Endothelial cell of umbilical vein (primary cell): Measurements from ENCODE around the gene RGS7BP. TPM values are rescaled to one million over a fixed set of nuclear protein-coding genes. Genes with fewer than 3 reads are reported as not detected.

Experiments used
- BruUV-seq: library from RNA; stranded (reverse); fragments of 400-500 nt; replicated peaks from 2 replicates; lab custom pipeline; 2021; lab: Mats Ljungman, UMichigan
- CTCF ChIA-PET: fragments of 300-600, 350-600 bp; sonication (Branson Sonifier 250); formaldehyde crosslinking; loops from one replicate; lab custom pipeline; 2021; ENCODE audit warnings: antibody characterized with exemption, inconsistent platforms; lab: Charles Lee
- POLR2A ChIA-PET: fragments of 300-600, 350-600 bp; sonication (Branson Sonifier 250); formaldehyde crosslinking; loops from one replicate; lab custom pipeline; 2021; ENCODE audit warnings: antibody characterized with exemption, inconsistent platforms; lab: Charles Lee
- DNase-seq: peaks from one replicate; pipeline ENCODE4 v3.0.0-alpha.2; 2011; ENCODE audit warnings: low read depth, low spot score
- FAIRE-seq: peaks from 2 replicates; lab custom pipeline; 2011; peaks lifted over from hg19 to GRCh38; lab: Jason Lieb, UNC
- H2AFZ ChIP-seq: 2 replicates; pipeline ENCODE4 v1.6.0; 2012; ENCODE audit warnings: low read depth, low read length, control low read depth, inconsistent platforms
- H3K27ac ChIP-seq: 2 replicates; pipeline ENCODE4 v1.5.1; 2011; ENCODE audit warnings: low read depth, mild to moderate bottlenecking, control low read depth, low read length, moderate library complexity; ENCODE audit not compliant: insufficient read depth
- H3K27me3 ChIP-seq, 2 experiments: 2 replicates each; pipeline versions ENCODE4 v1.6.0 to v1.6.1; 2011; ENCODE audit warnings: low read length in 2 of 2, mixed read lengths in 1 of 2; ENCODE audit not compliant: control insufficient read depth in 2 of 2, insufficient read depth in 2 of 2
- H3K36me3 ChIP-seq, 2 experiments: 2 replicates in 1 of 2; 3 replicates in 1 of 2; pipeline ENCODE4 v1.5.1; 2011; ENCODE audit warnings: low read length in 2 of 2, mild to moderate bottlenecking in 1 of 2, moderate library complexity in 1 of 2; ENCODE audit not compliant: control insufficient read depth in 2 of 2, insufficient read depth in 2 of 2; ENCODE audit errors: extremely low read depth in 1 of 2
- H3K4me1 ChIP-seq: 3 replicates; pipeline ENCODE4 v1.5.1; 2011; ENCODE audit warnings: mild to moderate bottlenecking, low read length; ENCODE audit not compliant: control insufficient read depth, insufficient read depth; ENCODE audit errors: extremely low read depth
- H3K4me2 ChIP-seq: 2 replicates; pipeline ENCODE4 v1.6.1; 2011; ENCODE audit warnings: low read length, control low read depth, mixed read lengths; ENCODE audit not compliant: insufficient read depth
- H3K4me3 ChIP-seq, 3 experiments: fragments of 200-600 bp in 1 of 3; sonication (generic), shearing (Covaris generic) in 1 of 3; replicated peaks in 1 of 3; 2 replicates each; pipeline ENCODE4 v1.5.1; 2011 to 2016; ENCODE audit warnings: control low read depth in 3 of 3, low read length in 3 of 3, mild to moderate bottlenecking in 2 of 3, inconsistent platforms in 1 of 3, low read depth in 1 of 3, moderate library complexity in 1 of 3; ENCODE audit not compliant: insufficient read depth in 1 of 3
- H3K79me2 ChIP-seq: 2 replicates; pipeline ENCODE4 v1.6.0; 2012; ENCODE audit warnings: low read length, inconsistent platforms; ENCODE audit not compliant: control insufficient read depth, insufficient read depth
- H3K9ac ChIP-seq: replicated peaks from 2 replicates; pipeline ENCODE3; 2011; ENCODE audit warnings: low read length, control low read depth; ENCODE audit not compliant: insufficient read depth; ENCODE audit errors: extremely low read depth
- H3K9me1 ChIP-seq: replicated peaks from 3 replicates; pipeline ENCODE4 v1.6.0; 2011; ENCODE audit warnings: mild to moderate bottlenecking, low read length; ENCODE audit not compliant: control insufficient read depth, insufficient read depth; ENCODE audit errors: extremely low read depth
- H3K9me3 ChIP-seq: replicated peaks from 2 replicates; pipeline ENCODE4 v1.5.1; 2012; ENCODE audit warnings: low read length, inconsistent platforms; ENCODE audit not compliant: control insufficient read depth, insufficient read depth
- H4K20me1 ChIP-seq: replicated peaks from 2 replicates; pipeline ENCODE3; 2011; ENCODE audit warnings: mild to moderate bottlenecking, low read length; ENCODE audit not compliant: control insufficient read depth, insufficient read depth; ENCODE audit errors: extremely low read depth
- EZH2 ChIP-seq: IDR thresholded peaks from 2 replicates; pipeline ENCODE4 v1.6.1; 2012; ENCODE audit warnings: borderline replicate concordance, low read depth, mild to moderate bottlenecking, moderate library complexity, low read length, inconsistent platforms; ENCODE audit not compliant: severe bottlenecking
- FOS ChIP-seq: IDR thresholded peaks from 2 replicates; pipeline ENCODE4 v1.6.1; 2011; ENCODE audit warnings: mild to moderate bottlenecking, low read length, moderate library complexity, borderline replicate concordance; ENCODE audit not compliant: insufficient read depth
- GATA2 ChIP-seq: IDR thresholded peaks from 2 replicates; pipeline ENCODE4 v1.7.0; 2011; ENCODE audit warnings: low read depth, mild to moderate bottlenecking, moderate library complexity, mixed read lengths, low read length; ENCODE audit not compliant: insufficient read length, insufficient read depth
- JUN ChIP-seq: IDR thresholded peaks from 2 replicates; pipeline ENCODE4 v1.6.1; 2011; ENCODE audit warnings: borderline replicate concordance, low read depth; ENCODE audit not compliant: insufficient read length, insufficient read depth
- MYC ChIP-seq: IDR thresholded peaks from one replicate; pipeline ENCODE4 v1.6.1; 2011; ENCODE audit warnings: mild to moderate bottlenecking, low read depth, low read length
- POLR2A ChIP-seq: IDR thresholded peaks from 2 replicates; pipeline ENCODE4 v1.6.1; 2012; ENCODE audit warnings: low read depth, mild to moderate bottlenecking, control low read depth, low read length
- POLR2AphosphoS5 ChIP-seq: IDR thresholded peaks from 2 replicates; pipeline ENCODE4 v1.6.1; 2012; ENCODE audit warnings: low read depth, mild to moderate bottlenecking, control low read depth, low read length, moderate library complexity; ENCODE audit not compliant: insufficient read depth
- dilution Hi-C: fragments of 300-500 bp; cut with MboI; formaldehyde crosslinking; loops from one replicate; pipeline ENCODE4 v1.15.0; 2019; ENCODE audit warnings: low sequenced_read_pairs; ENCODE audit not compliant: extremely low pct_ligation_motif_present
- intact Hi-C: fragments of 100-400 bp; cut with micrococcal nuclease; formaldehyde crosslinking; loops from one replicate; pipeline ENCODE4 v1.10.0; 2022
- polyA plus RNA-seq, 4 experiments: library from polyadenylated mRNA; depleted of rRNA in 3 of 4; stranded (reverse) in 3 of 4; unstranded in 1 of 4; fragments of >200 nt; gene quantifications; 2 replicates each; pipeline versions ENCODE4 v1.2.1 to v1.2.3, GENCODE V29; 2011 to 2012; ENCODE audit warnings: missing spikeins in 1 of 4
- total RNA-seq: library from RNA; stranded (reverse); gene quantifications from 2 replicates; pipeline ENCODE4 v1.2.3, GENCODE V29; 2021
- TF ChIP-seq, protein P1 (sequence below): IDR thresholded peaks from 2 replicates; pipeline ENCODE4 v1.6.1; 2011; ENCODE audit not compliant: insufficient read depth, insufficient read length
- TF ChIP-seq, protein P2 (sequence below), 2 donors: IDR thresholded peaks; 1 replicate in 1 of 2; 2 replicates in 1 of 2; pipeline ENCODE4 v1.5.1; 2011; ENCODE audit warnings: low read length in 2 of 2, mild to moderate bottlenecking in 2 of 2, moderate library complexity in 2 of 2, control low read depth in 1 of 2, inconsistent platforms in 1 of 2, low read depth in 1 of 2; ENCODE audit not compliant: insufficient read depth in 1 of 2; ENCODE audit errors: extremely low read depth in 1 of 2

RGS7BP gene
- total and polyA plus RNA-seq, 2 donors (not counting 3 experiments of a cell fraction or from before 2014, with no cell fraction given): 0.51 to 2.0 TPM

DNA sequence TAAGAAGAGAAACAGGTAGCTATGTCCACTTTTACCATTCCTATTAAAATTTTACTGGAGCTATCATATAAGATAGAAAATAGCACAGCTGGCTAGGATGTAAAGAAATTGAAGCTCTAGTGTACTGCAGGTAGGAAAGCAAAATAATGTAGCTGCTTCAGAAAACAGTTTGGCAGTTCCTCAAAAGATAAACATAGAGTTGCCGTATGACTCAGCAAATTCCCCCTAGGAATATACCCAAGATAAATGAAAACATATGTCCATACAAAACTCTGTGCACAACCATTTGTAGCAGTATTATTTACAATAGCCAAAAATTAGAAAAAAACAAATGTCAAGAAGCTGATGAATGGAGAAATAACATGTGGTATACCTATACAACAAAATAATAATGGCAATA is 119.9 kb downstream of the RGS7BP start:
- Histone ChIP-seq H3K79me2 (no peaks in the 10 kb centered on the region), H3K27me3 (peaks cover 5 to 15% of the 10 kb centered on the region in 2 experiments), H3K9me3 (no peaks in the 10 kb centered on the region), H4K20me1 (no peaks in the 10 kb centered on the region), H2AFZ (no peak overlapping the region), H3K4me2 (no peak overlapping the region), H3K9ac (no peak overlapping the region), H3K36me3 (no peaks in the 10 kb centered on the region), H3K27ac (no peak overlapping the region), H3K9me1 (no peaks in the 10 kb centered on the region), H3K4me3 (no peak overlapping the region), H3K4me1 (peaks cover 3% of the 10 kb centered on the region)
- BruUV-seq: no TSS peak
- FAIRE-seq (no peak), DNase-seq (no peak)
- POLR2A ChIA-PET: no interaction called here
- CTCF ChIA-PET: interaction anchor here (1.2 to 1.9 kb wide), 4 partner anchors 9 to 396 kb away, joined by 3 to 7 read pairs (median 4); no protein-coding TSS in a partner anchor
- intact Hi-C loops: no loop called here
- TF ChIP-seq POLR2AphosphoS5: no peak
- TF ChIP-seq JUN: no peak
- TF ChIP-seq GATA2: no peak
- no peak for TF ChIP-seq MYC
- no peak for TF ChIP-seq EZH2
- TF ChIP-seq, protein P1, sequence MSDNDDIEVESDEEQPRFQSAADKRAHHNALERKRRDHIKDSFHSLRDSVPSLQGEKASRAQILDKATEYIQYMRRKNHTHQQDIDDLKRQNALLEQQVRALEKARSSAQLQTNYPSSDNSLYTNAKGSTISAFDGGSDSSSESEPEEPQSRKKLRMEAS: no peak
- no peak for TF ChIP-seq FOS
- TF ChIP-seq, protein P2, sequence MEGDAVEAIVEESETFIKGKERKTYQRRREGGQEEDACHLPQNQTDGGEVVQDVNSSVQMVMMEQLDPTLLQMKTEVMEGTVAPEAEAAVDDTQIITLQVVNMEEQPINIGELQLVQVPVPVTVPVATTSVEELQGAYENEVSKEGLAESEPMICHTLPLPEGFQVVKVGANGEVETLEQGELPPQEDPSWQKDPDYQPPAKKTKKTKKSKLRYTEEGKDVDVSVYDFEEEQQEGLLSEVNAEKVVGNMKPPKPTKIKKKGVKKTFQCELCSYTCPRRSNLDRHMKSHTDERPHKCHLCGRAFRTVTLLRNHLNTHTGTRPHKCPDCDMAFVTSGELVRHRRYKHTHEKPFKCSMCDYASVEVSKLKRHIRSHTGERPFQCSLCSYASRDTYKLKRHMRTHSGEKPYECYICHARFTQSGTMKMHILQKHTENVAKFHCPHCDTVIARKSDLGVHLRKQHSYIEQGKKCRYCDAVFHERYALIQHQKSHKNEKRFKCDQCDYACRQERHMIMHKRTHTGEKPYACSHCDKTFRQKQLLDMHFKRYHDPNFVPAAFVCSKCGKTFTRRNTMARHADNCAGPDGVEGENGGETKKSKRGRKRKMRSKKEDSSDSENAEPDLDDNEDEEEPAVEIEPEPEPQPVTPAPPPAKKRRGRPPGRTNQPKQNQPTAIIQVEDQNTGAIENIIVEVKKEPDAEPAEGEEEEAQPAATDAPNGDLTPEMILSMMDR (IDR thresholded peaks at IDR 0.05; ENCODE audit: extremely low read depth in 1 of 2, insufficient read depth in 1 of 2, low read depth in 1 of 2, low read length in 2 of 2): no peak
- TF ChIP-seq POLR2A: no peak
- dilution Hi-C loops: no loop called here
